Activated naive CD4-positive, alpha-beta T cell treated with Interleukin-2 at 50 U/mL for 16 hours (primary cell): ENCODE results near the gene C17orf75.
"Not testable (repeated sequence)": the region's sequence is repeated elsewhere in the genome, so short reads cannot be mapped to it uniquely, and the experiment has no call there.

Source experiments
- DNase-seq: peaks from one replicate; pipeline ENCODE4 v3.0.0-alpha.2; 2020

Gene C17orf75, protein sequence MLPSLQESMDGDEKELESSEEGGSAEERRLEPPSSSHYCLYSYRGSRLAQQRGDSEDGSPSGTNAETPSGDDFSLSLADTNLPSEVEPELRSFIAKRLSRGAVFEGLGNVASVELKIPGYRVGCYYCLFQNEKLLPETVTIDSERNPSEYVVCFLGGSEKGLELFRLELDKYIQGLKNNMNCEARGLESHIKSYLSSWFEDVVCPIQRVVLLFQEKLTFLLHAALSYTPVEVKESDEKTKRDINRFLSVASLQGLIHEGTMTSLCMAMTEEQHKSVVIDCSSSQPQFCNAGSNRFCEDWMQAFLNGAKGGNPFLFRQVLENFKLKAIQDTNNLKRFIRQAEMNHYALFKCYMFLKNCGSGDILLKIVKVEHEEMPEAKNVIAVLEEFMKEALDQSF

DNA sequence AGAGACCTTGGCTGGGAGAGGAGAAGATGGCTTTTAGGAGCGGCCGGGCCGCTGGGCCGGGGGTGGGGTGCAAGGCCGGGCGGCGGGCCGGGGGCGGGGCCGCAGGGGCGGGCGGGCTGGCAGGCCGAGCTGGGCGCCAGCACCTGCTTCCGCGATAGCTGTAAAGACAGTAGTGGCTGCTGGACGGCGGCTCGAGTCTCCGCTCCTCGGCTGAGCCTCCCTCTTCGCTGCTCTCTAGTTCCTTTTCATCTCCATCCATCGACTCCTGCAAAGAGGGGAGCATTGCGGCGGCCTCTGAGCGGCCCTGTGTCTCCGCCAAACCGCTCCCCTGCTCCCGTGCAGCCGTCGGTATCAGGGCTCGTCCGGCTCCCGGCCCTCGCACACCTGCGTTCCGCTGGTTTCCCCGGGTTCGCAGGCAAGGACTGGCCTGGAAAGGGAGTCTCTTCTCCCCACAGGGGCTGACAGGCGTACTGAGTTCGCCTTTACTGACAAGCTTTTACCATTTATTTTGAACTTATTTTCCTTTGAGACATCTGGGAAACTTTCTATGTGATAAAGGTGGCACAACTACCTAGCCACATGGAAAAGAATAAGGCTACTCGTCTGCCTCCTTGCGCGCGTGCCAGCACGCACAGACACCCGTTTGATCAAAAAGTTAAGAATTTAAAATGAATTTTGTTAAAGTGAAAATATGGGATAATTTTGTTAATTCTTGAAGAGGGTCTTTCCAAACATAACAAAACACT is at the start of gene C17orf75:
C17orf75 (minus strand) TSS at position 317 of the 746 bp plus-strand sequence; CDS start at position 283, 34 bp downstream.
- DNase-seq: peak; percentile 84

DNA sequence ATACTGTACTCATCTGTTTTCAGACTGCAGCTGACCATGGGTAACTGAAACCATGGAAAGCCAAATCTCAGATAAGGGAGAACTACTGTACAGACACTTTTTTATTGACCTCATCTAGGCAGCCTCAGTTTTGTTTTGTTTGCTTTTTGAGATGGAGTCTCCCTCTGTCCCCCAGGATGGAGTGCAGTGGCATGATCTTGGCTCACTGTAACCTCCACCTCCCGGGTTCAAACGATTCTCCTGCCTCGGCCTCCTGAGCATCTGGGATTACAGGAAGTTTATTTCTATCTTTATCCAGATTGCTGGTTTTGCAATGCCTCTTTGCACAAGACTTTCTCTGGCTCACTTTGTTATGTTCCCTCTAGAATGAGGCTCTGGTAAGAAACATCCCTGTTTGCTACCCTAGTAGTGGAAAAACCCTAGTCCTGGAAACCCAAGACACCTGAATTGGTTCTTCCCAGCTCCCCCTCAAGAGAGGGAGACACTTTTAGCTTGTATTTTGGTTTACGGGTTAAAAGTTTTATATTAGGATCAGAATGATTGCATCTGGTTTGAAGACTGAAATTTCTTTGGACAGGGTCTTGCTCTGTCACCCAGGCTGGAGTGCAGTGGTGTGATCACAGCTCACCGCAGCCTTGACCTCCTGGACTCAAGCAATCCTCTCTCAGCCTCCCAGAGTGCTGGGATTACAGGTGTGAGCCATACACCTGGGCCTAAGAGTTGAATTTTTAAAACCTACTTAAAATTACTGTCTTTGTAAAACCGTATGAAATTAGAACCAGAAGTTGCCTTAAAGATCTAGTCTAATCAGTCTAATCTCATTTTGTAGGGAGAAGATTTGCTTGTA is 46.9 kb upstream of the C17orf75 start:
- no peak for DNase-seq

DNA sequence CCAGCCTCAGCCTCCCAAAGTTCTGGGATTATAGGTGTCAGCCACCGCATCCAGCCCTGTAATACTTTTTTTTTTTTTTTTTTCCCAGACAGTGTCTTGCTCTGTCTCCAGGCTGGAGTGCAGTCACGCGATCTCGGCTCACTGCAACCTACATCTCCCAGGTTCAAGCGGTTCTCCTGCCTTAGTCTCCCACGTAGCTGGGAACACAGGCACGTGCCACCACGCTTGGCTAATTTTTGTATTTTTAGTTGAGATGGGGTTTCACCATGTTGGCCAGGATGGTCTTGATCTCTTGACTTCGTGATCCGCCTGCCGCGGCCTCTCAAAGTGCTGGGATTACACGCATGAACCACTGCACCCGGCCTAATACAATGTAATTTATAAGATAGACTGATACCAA is 46.2 kb upstream of the C17orf75 start:
- DNase-seq: not testable (repeated sequence)

DNA sequence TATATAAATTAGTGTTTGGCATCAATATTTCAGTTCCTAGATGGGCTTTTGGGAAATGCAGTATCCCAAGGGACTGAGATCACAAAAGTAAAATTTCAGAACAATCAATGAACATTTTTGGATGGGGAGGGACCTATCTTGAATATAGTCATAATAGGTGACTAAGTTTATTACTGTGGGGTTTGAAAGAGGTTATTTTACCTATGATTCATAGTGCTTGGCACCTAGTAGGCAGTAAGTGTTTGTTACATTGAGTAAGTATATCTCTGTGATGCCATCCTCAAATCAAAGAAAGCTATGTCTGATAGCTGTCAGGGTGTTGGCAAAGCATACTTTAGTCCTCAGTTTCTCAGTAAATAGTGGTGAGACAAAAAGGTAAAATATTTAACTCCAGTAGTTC is 44.9 kb upstream of the C17orf75 start:
- no peak for DNase-seq

DNA sequence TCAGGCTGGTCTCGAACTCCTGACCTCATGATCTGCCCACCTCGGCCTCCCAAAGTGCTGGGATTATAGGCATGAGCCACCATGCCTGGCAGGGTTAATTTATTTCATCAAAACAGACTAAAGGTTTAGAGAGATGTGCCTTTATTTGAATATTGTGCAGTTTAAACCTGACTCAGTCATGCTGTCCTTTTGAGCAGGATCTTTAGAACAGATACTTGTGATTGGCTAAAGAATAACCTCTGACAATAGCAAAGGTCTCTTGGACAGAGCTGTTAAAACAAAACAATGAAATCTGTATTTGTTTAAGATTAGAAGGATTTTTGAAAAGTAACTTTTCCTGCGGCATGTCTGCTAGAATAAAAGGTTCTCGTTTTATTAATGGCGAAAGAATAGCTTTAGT is 44.0 kb upstream of the C17orf75 start:
- no peak for DNase-seq

DNA sequence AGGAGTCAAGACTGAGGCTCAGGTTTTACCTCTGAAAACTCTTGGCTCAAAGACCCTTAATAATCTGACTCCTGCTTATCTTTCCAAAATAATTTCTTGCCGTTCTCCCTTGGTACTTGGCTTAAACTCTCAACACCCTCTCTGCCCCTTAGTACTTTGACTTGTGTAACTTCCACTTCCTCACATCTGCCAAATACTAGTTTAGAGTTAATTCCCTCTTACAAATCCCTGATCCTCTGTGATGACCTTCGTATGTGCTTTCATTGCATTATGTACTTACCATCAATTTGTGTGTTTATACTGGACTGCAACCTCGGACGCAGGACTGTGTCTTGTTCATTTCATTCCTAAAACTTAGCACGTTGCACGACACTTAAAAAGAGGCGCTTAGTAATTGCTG is 43.1 kb upstream of the C17orf75 start:
- DNase-seq: no peak

DNA sequence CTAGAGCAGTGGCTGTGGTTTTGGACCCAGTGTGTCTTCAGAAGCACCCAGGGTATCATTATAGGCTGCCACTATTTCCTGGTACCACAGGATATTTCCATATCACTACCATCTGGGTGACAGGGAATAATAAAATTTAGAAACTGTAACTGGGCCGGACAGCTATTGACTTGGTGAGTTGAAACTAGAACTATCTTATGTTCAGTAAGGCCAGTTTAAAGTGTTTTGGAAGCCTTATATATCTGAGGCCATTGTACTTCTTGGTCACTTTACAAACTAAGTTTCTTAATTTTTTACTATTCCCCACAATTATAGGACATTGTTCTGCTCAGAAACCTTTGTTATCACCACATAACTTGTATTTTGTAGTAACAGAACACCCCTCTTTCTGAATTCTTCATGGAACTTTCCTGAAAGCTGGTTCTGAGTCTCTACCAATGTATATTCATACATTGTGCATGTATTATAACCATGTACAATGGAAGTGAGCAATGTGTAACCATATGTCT is 42.0 kb upstream of the C17orf75 start:
- no peak for DNase-seq

DNA sequence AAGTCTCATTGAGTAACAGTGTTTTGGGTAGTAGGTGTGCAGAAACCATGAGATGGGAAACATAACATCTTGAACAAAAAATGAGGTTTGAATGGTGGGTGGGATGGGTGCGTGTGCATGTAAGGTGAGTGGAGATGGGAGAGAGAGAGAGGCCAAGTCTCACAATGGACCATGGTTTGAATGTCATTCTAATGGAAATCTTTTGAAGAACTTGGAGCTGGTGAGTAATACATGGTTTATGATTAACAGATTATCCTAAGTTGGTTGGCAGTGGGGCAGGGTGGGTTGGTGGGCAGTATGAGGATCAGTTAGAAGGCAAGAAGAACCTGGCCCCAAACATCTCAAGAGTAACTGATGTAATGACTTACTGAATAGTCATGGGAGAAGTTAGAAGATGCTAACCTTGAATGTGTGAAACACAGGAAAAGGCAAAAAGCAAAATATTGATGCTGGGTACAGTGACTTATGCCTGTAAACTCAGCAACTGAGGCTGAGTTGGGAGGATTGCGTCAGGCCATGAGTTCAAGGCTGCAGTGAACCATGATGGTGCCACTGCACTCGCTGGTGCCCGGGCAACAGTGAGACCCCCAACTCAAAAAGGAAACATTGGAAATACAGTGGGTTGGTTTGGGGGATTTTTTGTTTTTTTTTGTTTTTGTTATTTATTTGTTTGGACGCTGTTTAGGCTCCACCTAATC is 40.7 kb upstream of the C17orf75 start:
- no peak for DNase-seq

DNA sequence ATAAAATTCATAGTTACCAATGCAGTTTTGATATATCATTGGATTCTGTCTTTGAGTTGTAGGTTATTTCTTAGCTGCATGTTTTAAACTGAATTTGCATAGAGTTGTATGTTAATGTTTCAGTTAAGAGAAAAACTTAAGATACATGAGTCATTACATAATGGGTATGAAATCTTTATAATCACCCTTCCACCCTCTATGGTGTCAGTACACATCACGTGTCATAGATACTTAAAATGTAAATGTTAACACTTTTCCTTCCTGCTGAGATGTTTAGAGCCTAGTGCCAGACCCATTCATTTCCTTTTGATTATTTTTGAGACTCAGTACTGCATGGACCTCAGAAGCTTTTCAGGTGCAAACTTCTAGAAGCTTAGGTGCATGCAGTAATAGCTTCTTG is 28.5 kb upstream of the C17orf75 start:
- DNase-seq: no peak

DNA sequence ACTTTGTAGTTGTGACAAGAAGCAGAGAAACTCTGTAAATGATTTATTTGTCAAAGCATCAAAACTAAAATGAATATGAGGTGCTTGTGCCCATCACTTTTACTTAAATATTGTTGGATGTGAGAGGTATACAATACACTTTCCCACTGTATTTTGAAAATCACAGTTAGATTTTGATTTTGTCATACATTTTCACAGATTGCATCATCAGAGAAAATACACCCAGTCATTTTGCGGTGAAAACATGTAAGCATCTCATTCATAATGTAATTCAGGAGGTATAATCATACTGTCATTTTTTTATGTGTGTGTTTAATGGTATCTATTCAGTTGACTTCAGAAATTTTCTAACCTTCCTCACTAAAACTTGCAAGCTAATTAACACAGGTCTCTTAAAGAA is 19.3 kb upstream of the C17orf75 start:
- DNase-seq: no peak

DNA sequence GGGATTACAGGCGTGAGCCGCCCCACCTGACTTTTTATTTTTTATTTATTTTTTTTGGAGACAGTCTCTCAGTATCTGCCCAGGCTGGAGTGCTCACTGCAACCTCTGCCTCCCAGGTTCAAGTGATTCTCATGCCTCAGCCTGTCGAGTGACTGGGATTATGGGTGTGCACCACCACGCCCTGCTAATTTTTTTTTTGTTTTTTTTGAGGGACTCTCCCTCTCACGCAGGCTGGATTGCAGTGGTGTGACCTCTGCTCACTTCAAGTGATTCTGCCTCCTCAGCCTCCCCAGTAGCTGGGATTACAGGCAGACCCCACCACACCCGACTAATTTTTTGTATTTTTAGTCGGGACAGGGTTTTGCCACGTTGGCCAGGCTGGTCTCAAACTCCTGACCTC is 15.6 kb upstream of the C17orf75 start:
- no peak for DNase-seq

DNA sequence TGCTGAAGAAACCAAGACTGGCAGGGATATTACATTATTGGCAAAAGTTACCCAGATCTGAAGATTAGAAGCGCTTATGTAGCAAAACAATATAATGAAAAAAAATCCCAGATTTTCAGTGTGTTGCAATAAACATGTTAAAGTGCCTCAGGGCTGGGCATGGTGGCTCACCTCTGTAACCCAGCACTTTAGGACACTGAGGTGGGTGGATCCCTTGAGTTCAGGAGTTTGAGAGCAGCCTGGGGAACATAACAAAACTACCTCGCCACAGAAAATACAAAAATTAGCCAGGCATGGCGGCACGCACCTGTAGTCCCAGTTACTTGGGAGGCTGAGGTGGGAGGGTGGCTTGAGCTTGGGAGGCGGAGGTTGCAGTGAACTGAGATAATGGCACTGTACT is 14.8 kb upstream of the C17orf75 start:
- no peak for DNase-seq

DNA sequence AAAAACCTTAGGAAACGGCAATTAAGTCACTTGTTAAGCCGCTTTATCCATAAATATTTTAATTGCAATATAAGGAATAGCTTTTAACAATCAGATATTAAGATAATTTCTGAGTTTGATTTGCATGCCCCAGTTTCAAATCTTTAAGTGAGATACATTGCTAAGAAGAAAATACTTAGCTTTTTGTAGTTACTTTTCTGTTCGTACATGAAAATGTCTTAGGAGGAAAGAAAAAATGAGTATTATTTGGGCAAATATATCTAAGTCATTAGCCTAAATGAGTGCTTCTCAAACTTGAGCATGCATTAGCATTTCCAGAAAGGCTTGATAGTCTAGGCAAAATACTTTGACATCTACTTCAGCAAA is 14.4 kb upstream of the C17orf75 start:
- no peak for DNase-seq

DNA sequence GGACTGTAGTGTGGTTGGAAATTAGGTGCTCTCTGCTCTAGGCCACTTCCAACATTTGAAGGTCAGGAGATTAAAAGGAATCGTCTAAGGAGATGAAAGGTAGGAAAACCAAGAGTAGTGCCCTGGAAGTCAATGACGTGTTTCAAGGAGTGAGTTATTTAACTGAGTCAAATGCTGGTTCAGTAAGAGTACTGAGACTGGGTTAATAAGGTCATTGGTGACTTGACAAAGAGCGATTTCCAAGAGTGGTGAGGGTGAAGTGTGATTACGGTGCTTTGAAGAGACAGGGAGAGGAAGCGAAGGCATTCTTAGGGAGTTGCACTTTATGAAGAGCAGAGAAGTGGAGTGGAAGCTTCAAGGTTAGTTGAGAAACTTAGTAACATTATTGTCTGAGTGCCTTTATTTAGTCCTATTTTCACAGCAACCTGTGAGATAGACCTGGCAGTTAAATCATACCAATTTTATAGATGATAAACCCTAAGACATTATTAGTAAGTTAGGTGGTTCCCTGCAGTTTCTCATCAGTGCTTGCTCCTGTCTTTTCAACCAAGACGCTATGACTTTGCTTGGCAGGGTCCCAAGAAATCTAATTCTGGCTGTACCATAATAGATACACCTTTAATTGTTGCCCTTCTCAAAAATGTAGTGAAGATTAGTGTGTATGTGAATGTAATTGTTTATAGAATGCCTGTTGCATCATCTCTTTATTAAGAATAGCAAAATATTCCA is 13.8 kb upstream of the C17orf75 start:
- DNase-seq: no peak

DNA sequence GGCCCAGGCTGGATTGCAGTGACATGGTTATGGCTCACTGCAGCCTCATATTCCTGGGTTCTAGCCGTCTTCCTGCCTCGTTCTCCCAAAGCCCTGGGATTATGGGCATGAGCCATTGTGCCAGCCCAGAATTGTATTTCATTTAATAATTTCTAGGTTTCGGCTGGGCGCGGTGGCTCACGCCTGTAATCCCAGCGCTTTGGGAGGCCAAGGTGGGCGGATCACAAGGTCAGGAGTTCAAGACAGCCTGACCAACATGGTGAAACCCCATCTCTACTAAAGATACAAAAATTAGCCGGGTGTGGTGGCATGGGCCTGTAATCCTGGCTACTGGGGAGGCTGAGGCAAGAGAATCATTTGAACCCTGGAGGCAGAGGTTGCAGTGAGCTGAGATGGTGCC is 10.8 kb upstream of the C17orf75 start:
- DNase-seq: not testable (repeated sequence)

DNA sequence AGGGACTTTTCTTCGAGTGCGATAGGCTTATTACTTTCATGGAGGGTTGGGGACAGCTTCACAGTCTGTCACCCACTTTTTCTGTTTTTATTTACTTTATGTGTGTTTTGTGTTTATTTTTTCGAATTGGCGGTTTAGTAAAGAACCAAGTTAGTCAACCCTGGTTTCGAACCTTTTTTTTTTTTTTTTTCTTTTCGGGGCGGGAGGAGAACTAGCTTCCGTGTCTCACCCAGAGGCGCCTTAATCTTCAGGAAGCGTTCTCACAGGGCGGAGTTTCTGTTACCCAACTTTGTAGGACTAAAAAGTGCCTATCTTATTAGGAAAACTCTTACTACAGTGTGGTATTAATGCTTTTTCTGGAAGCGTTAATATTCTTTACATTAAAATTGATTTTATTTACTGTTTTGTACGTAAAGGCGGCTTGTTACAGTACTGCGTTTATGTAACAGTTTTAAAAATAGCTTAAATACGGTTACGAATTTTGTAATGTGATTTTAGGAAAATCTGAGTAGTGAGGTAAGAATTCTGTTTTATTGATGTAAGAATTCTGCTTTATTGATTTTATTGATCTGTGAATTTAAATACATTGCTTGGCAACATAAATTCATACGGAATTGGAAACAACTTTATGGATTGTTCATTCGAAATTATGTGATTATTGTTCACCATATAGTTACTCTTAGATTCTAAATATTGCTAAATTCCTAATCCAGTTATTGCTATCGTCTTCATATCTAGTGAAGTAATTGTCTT is 8.9 kb upstream of the C17orf75 start:
- peak; percentile 46 for DNase-seq

DNA sequence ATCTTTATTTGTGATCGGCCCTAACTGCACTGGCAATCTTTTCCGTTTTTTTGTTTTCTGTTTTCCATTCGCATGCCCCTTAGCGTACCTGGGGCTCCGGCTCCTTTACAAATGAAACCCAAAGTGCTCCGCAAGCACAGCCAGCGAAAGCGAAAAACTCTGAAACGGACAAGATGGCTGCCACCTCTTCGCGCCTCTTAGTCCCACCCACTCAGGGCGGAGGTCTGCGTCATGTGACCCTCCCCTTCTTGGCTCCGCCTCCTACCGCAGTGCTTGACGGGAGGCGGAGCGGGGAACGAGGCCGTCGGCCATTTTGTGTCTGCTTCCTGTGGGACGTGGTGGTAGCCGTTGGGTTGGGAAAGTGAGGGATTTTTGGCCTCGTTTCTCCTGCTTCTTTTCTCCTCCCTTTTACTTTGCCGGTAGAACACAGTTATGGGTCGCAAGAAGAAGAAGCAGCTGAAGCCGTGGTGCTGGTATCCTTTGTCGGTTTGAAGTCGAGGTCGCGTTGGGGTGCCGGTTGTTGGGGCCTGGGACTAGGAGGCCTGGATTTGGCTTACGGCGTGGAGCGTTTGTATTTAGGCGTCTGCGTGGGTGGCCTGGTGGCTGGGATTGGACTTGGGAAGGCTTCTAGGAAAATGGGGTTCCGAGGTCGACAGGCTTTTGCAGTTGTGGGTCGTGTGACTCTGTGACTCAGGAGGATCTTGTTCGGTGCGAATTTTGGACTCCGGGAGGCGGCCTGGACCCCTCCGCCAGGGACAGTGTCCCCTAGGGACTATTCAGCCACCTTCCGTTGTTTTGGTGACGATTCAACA is 8.1 kb upstream of the C17orf75 start, which contains the start of gene ZNF207:
ZNF207 (plus strand) TSS at position 304 of the 812 bp plus-strand sequence; CDS start at position 433, 129 bp downstream.
- DNase-seq: peak; percentile 96

DNA sequence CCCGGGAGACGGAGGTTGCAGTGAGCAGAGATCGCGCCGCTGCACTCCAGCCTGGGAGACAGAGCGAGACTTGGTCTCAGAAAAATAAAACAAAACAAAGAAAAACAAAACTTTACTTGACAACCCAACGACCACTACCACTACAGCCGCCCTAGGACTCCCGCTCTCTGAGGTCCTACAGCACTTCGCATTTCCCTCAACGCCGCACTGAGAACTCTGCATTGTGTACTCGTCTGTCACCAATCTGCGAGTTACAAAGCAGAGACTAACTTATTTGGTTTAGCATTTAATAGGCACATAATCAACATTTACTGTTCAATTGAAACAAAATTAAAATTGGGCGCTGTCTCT is 7.5 kb upstream of the C17orf75 start:
- peak; percentile 20 for DNase-seq

DNA sequence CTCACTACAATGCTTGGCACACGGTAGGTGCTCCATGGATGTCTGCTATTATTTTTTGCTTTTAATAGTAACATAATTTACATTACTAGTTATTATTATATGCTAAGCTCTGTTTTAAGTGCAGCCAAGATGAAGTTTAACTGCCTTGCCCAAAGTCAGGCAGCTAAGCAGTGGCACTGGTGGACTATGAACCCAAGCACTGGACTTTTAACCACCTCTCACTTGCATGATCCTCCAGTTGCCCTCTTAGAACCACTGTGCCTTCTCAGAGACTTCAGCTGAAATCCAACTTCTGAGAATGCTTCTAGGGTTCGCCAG is 6.5 kb upstream of the C17orf75 start:
- no peak for DNase-seq

DNA sequence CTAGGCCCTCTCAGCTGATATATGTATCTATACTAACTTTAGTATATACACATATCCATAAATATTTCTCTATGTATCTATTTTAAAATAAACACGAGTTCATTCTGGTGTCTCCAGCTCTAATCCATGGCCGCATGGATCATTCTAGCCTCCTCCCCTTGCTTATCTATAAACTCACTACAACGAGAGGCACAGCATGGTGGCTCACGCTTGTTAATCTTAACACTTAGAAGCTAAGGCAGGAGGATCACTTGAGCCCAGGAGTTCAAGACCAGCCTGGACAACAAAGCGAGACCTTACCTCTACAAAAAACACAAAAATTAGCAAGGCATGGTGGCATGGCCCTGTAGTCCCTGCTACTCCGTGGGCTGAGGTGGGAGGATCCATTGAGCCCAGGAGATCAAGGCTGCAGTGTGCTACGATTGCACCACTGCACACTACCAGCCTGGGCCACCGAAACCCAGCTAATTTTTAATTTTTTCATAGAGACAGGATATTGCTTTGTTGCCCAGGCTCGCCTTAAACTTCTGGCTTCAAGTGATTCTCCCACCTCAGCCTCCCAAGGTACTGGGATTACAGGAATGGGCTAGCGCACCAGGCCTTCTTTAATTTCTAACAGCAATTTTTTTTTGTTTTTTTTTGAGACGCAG is 4.1 kb upstream of the C17orf75 start:
- no peak for DNase-seq
